SHP77 treated with DMSO at 0.1 percent for 48 hours (cell line): ENCODE measurements around the gene NOSIP.

Experiments
- DNase-seq: peaks from one replicate; lab custom pipeline; 2025; lab: John Stamatoyannopoulos, UW

Gene NOSIP

DNA sequence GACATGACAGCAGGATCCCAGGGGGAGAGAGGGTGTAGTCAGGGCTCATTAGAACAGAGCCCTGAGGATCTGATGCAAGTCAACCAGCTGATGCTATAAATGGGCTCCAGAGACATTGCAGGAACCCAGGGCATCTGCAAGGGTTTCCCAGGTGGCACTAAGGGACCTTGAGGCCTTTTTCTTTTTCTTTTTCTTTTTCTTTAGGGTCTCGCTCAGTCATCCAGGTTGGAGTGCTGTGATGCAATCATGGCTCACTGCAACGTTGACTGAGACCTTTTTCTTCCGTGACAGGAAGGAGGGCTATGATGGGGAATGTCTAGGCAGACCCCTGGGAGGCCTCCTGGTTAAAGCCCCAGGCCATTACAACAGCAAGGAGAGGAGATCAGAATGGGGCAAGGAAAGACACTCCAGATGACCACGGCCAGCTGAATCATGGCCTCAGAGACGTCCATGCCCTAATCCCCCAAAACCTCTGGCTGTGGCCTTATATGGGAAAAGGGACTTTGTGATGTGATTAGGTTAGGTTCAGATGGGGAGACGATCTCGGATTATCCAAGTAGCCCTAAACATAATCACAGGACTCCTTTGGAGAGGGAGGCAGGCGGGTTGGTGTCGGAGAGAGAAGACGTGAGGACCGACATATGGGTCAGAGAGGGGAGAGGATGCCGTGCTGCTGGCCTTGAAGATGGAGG is 72.4 kb downstream of the NOSIP start:
- DNase-seq: no peak

DNA sequence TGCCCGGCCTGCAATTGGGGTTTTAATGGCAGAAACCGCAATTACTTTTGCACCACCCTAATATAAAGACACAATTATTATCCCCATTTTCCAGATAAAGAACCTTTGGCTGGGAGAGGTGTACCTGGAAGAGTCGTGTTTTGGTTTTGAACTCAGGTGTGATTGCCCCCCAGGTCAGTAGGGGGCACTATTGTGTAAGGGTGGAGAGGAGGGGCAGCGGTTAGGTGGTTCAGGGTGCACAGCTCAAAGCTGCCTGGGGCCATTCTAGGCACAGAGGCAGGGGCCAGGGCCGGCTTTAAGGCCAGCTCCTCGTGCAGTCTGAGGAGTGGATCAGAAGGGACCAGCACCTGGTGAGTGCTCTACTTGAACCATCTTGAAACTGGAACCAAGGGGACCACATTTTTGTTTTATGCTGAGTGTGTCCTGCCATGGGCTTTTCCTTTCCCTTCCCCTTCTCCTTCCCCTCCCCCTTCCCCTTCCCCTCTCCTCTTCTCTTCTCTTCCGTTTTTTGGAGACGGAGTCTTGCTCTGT is 73.7 kb downstream of the NOSIP start:
- peak; percentile 37 for DNase-seq
